ENCODE measurements around the gene TRIM33.

DNA sequence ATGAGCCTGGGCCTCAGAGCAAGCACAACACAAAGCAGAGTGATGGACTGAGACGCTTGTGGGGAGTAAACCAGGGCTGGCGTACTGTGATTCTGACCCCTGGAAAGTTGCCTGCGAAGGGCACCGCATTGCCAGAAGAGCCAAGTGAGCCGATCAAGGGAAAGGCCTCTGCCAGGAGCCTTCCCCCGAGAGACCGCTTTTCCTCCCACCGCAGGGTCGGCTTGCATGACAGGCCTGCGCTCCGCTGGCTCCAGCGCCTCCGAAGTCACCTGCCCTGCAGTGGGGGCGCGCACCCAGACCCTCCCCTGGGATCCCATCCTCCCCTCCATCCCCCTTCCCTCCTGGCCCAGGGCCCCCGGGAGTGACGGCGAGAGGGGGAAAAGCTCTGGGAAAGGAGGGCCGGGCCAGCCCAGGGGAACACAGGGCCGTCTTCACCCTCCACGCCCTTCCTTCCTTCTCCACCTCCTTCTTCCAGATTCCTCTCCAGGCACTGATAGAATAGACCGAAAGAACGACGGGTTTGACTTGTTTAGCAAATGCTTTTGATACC lies 165.0 kb downstream of the TRIM33 start:
- TF ChIP-seq, protein P1, sequence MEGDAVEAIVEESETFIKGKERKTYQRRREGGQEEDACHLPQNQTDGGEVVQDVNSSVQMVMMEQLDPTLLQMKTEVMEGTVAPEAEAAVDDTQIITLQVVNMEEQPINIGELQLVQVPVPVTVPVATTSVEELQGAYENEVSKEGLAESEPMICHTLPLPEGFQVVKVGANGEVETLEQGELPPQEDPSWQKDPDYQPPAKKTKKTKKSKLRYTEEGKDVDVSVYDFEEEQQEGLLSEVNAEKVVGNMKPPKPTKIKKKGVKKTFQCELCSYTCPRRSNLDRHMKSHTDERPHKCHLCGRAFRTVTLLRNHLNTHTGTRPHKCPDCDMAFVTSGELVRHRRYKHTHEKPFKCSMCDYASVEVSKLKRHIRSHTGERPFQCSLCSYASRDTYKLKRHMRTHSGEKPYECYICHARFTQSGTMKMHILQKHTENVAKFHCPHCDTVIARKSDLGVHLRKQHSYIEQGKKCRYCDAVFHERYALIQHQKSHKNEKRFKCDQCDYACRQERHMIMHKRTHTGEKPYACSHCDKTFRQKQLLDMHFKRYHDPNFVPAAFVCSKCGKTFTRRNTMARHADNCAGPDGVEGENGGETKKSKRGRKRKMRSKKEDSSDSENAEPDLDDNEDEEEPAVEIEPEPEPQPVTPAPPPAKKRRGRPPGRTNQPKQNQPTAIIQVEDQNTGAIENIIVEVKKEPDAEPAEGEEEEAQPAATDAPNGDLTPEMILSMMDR (IDR thresholded peaks at IDR 0.05), result no peak
- TF ChIP-seq POLR2A (IDR thresholded peaks at IDR 0.05), result no peak
